GM23248 (cell line): ENCODE results near the gene RSL1D1.

Experiments used
- EZH2 ChIP-seq: fragments of 200-600 bp; sonication (generic); IDR thresholded peaks from 2 replicates; pipeline ENCODE4 v1.6.1; 2018; ENCODE audit warnings: antibody characterized with exemption, mild to moderate bottlenecking; ENCODE audit not compliant: insufficient read depth, poor library complexity, severe bottlenecking
- EZH2phosphoT487 ChIP-seq: fragments of 200-600 bp; sonication (generic); IDR thresholded peaks from 2 replicates; pipeline ENCODE4 v1.6.1; 2018; ENCODE audit warnings: antibody characterized with exemption, moderate library complexity, mild to moderate bottlenecking, low read depth; ENCODE audit not compliant: insufficient read depth

DNA sequence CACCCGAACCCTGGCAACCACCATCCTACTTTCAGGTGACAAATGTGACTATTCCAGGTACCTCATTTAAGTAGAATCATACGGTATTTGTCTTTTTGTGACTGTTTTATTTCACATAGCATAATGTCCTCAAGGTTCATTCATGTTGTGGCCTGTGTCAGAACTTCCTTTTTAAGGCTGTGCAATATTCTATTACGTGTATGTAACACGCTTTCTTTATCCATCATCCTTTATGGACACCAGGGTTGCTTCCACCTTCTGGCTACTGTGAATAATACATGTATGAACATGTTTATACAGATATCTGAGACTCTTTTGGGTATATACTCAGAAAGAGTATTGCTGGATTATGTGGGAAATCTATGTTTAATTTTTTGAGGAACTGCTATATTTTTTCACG is 28.7 kb upstream of the RSL1D1 start:
- TF ChIP-seq EZH2 (no peak), EZH2phosphoT487 (no peak)
